H1 (cell line): ENCODE data around the gene KCNMA1. TPM values are rescaled to one million over a fixed set of nuclear protein-coding genes. Genes with fewer than 3 reads are reported as not detected.

Source experiments
- CTCF ChIA-PET: fragments of 300-600 bp; sonication (Branson Sonifier 250); formaldehyde crosslinking; loops from one replicate; lab custom pipeline; 2021; ENCODE audit not compliant: partially characterized antibody; lab: Charles Lee
- POLR2A ChIA-PET: fragments of 300-600 bp; sonication (Branson Sonifier 250); formaldehyde crosslinking; loops from one replicate; lab custom pipeline; 2021; ENCODE audit warnings: inconsistent platforms; ENCODE audit not compliant: partially characterized antibody; lab: Charles Lee
- DNase-seq, 2 experiments: peaks; one replicate each; pipeline versions ENCODE4 v3.0.0 to v3.0.0-alpha.2; 2010 to 2022; ENCODE audit warnings: low spot score in 2 of 2, low read depth in 1 of 2, mixed read lengths in 1 of 2
- FAIRE-seq: peaks from 2 replicates; lab custom pipeline; 2011; peaks lifted over from hg19 to GRCh38; lab: Jason Lieb, UNC
- H2AFZ ChIP-seq: 2 replicates; pipeline ENCODE4 v1.8.1; 2012; ENCODE audit warnings: low read length, inconsistent platforms
- H2AK5ac ChIP-seq: 2 replicates; pipeline ENCODE4 v1.6.1; 2013; ENCODE audit warnings: low read depth, low read length
- H2BK120ac ChIP-seq: replicated peaks from 2 replicates; pipeline ENCODE3; 2013; ENCODE audit warnings: low read depth, low read length, inconsistent platforms
- H2BK12ac ChIP-seq: 2 replicates; pipeline ENCODE4 v1.6.1; 2013; ENCODE audit warnings: low read depth, low read length
- H2BK15ac ChIP-seq: 2 replicates; pipeline ENCODE4 v1.6.1; 2013; ENCODE audit warnings: low read length
- H2BK20ac ChIP-seq: 2 replicates; pipeline ENCODE4 v1.6.1; 2013; ENCODE audit warnings: low read length
- H2BK5ac ChIP-seq: 2 replicates; pipeline ENCODE4 v1.6.1; 2013; ENCODE audit warnings: low read depth, low read length
- H3K14ac ChIP-seq: 2 replicates; pipeline ENCODE4 v1.6.1; 2013; ENCODE audit warnings: inconsistent platforms; ENCODE audit not compliant: insufficient read length
- H3K18ac ChIP-seq: 2 replicates; pipeline ENCODE4 v1.6.1; 2013; ENCODE audit warnings: low read length; ENCODE audit errors: extremely low read depth
- H3K23ac ChIP-seq: 2 replicates; pipeline ENCODE4 v1.6.1; 2013; ENCODE audit warnings: inconsistent platforms; ENCODE audit not compliant: insufficient read length
- H3K23me2 ChIP-seq: 2 replicates; pipeline ENCODE4 v1.6.1; 2013; ENCODE audit warnings: low read depth, low read length
- H3K27ac ChIP-seq: 2 replicates; pipeline ENCODE4 v1.6.1; 2011; ENCODE audit warnings: low read depth, low read length, inconsistent platforms
- H3K27me3 ChIP-seq, 4 experiments: replicated peaks in 1 of 4; 1 replicate in 1 of 4; 2 replicates in 3 of 4; pipeline versions ENCODE4 v1.6.1 to v1.8.1; 2011 to 2013; ENCODE audit warnings: low read length in 3 of 4, mild to moderate bottlenecking in 3 of 4, inconsistent platforms in 2 of 4, mixed read lengths in 2 of 4, moderate library complexity in 1 of 4; ENCODE audit not compliant: control insufficient read depth in 3 of 4, insufficient read depth in 3 of 4; ENCODE audit errors: extremely low read depth in 1 of 4
- H3K36me3 ChIP-seq, 4 experiments: 2 replicates each; pipeline versions ENCODE4 v1.6.1 to v1.8.1; 2011 to 2013; ENCODE audit warnings: mild to moderate bottlenecking in 4 of 4, low read length in 3 of 4, moderate library complexity in 2 of 4, control low read depth in 1 of 4, inconsistent platforms in 1 of 4; ENCODE audit not compliant: insufficient read depth in 4 of 4, control insufficient read depth in 2 of 4
- H3K4ac ChIP-seq: replicated peaks from 2 replicates; pipeline ENCODE3; 2013; ENCODE audit warnings: low read length, low read depth, mixed read lengths, inconsistent platforms; ENCODE audit not compliant: insufficient read length
- H3K4me1 ChIP-seq, 4 experiments: replicated peaks in 1 of 4; 1 replicate in 1 of 4; 2 replicates in 3 of 4; pipeline versions ENCODE4 v1.6.1 to v1.8.1; 2011 to 2013; ENCODE audit warnings: low read length in 3 of 4, inconsistent platforms in 2 of 4, mixed read lengths in 1 of 4; ENCODE audit not compliant: insufficient read depth in 4 of 4, control insufficient read depth in 3 of 4
- H3K4me2 ChIP-seq, 2 experiments: 2 replicates each; pipeline versions ENCODE4 v1.6.1 to v1.8.1; 2011 to 2013; ENCODE audit warnings: low read depth in 2 of 2, low read length in 2 of 2, control low read depth in 1 of 2, inconsistent platforms in 1 of 2, mild to moderate bottlenecking in 1 of 2; ENCODE audit not compliant: insufficient read depth in 1 of 2
- H3K4me3 ChIP-seq, 4 experiments: fragments of 200-600, 300-600 bp in 1 of 4; sonication (generic), shearing (Covaris generic), sonication (Bioruptor Twin) in 1 of 4; 2 replicates each; pipeline versions ENCODE4 v1.5.1 to v1.8.1; 2011 to 2016; ENCODE audit warnings: low read length in 4 of 4, low read depth in 3 of 4, control low read depth in 2 of 4, inconsistent platforms in 2 of 4, mild to moderate bottlenecking in 2 of 4, mixed read lengths in 1 of 4, moderate library complexity in 1 of 4; ENCODE audit not compliant: insufficient read depth in 2 of 4; ENCODE audit errors: extremely low read depth in 1 of 4
- H3K56ac ChIP-seq: replicated peaks from 2 replicates; pipeline ENCODE3; 2013; ENCODE audit warnings: low read depth, mild to moderate bottlenecking, mixed read lengths, low read length, inconsistent platforms; ENCODE audit not compliant: insufficient read length
- H3K79me1 ChIP-seq: 2 replicates; pipeline ENCODE4 v1.6.1; 2013; ENCODE audit warnings: low read depth, low read length, control low read depth
- H3K79me2 ChIP-seq, 2 experiments: 2 replicates each; pipeline versions ENCODE4 v1.6.1 to v1.8.1; 2012 to 2013; ENCODE audit warnings: low read length in 2 of 2, mild to moderate bottlenecking in 2 of 2, inconsistent platforms in 1 of 2; ENCODE audit not compliant: insufficient read depth in 2 of 2, control insufficient read depth in 1 of 2
- H3K9ac ChIP-seq, 4 experiments: replicated peaks in 1 of 4; 1 replicate in 1 of 4; 2 replicates in 3 of 4; pipeline versions ENCODE4 v1.6.1 to v1.8.1; 2011 to 2013; ENCODE audit warnings: low read depth in 3 of 4, low read length in 3 of 4, control low read depth in 2 of 4, mild to moderate bottlenecking in 2 of 4, moderate library complexity in 2 of 4, inconsistent platforms in 1 of 4; ENCODE audit errors: extremely low read depth in 1 of 4
- H3K9me3 ChIP-seq, 2 experiments: 2 replicates each; pipeline versions ENCODE4 v1.6.1 to v1.8.1; 2012 to 2013; ENCODE audit warnings: mild to moderate bottlenecking in 2 of 2, moderate library complexity in 2 of 2, control low read depth in 1 of 2, inconsistent platforms in 1 of 2, low read depth in 1 of 2, low read length in 1 of 2, mixed read lengths in 1 of 2; ENCODE audit not compliant: insufficient read depth in 2 of 2
- H4K20me1 ChIP-seq, 2 experiments: replicated peaks in 1 of 2; 2 replicates each; pipeline versions ENCODE3 to v1.8.1; 2011 to 2013; ENCODE audit warnings: inconsistent platforms in 2 of 2, low read length in 2 of 2, mild to moderate bottlenecking in 1 of 2; ENCODE audit not compliant: insufficient read depth in 2 of 2, control insufficient read depth in 1 of 2
- H4K5ac ChIP-seq: 2 replicates; pipeline ENCODE4 v1.6.1; 2013; ENCODE audit warnings: low read length, low read depth, mixed read lengths, inconsistent platforms; ENCODE audit not compliant: insufficient read length
- H4K8ac ChIP-seq: 2 replicates; pipeline ENCODE4 v1.8.0; 2013; ENCODE audit warnings: mild to moderate bottlenecking, moderate library complexity, low read length, inconsistent platforms; ENCODE audit not compliant: insufficient read depth; ENCODE audit errors: extremely low read depth
- H4K91ac ChIP-seq: replicated peaks from 2 replicates; pipeline ENCODE3; 2013; ENCODE audit warnings: low read length, mixed read lengths, inconsistent platforms; ENCODE audit not compliant: insufficient read length
- ATF2 ChIP-seq: IDR thresholded peaks from 2 replicates; pipeline ENCODE4 v1.6.1; 2012; ENCODE audit warnings: low read length, inconsistent platforms
- BACH1 ChIP-seq: IDR thresholded peaks from 2 replicates; pipeline ENCODE4 v1.6.1; 2012; ENCODE audit warnings: low read length, improper control_type of control experiment
- BCL11A ChIP-seq, 2 experiments: IDR thresholded peaks; one replicate each; pipeline ENCODE4 v1.6.1; 2011; ENCODE audit warnings: low read depth in 2 of 2, low read length in 2 of 2, mild to moderate bottlenecking in 2 of 2
- E2F6 ChIP-seq: IDR thresholded peaks from 2 replicates; pipeline ENCODE4 v1.6.1; 2012; ENCODE audit warnings: inconsistent platforms
- KDM4A ChIP-seq: IDR thresholded peaks from one replicate; pipeline ENCODE4 v1.7.1; 2012; ENCODE audit warnings: low read depth, mild to moderate bottlenecking, moderate library complexity, low read length, inconsistent platforms; ENCODE audit not compliant: severe bottlenecking
- PHF8 ChIP-seq: fragments of 200-600 bp; sonication (generic); conservative IDR thresholded peaks from 2 replicates; pipeline ENCODE4 v1.7.1; 2012; ENCODE audit warnings: low read depth, mild to moderate bottlenecking, inconsistent platforms, low read length, moderate library complexity
- RXRA ChIP-seq: IDR thresholded peaks from 2 replicates; pipeline ENCODE4 v1.6.1; 2011; ENCODE audit warnings: low read depth, mild to moderate bottlenecking, low read length, moderate library complexity; ENCODE audit not compliant: insufficient read depth
- SIN3A ChIP-seq, 2 experiments: IDR thresholded peaks in 1 of 2; conservative IDR thresholded peaks in 1 of 2; 2 replicates each; pipeline ENCODE4 v1.6.1; 2011 to 2012; ENCODE audit warnings: low read length in 2 of 2, improper control_type of control experiment in 1 of 2, low read depth in 1 of 2, mild to moderate bottlenecking in 1 of 2
- SP2 ChIP-seq: IDR thresholded peaks from 2 replicates; pipeline ENCODE4 v1.6.1; 2012; ENCODE audit warnings: mild to moderate bottlenecking, low read length, inconsistent platforms
- SUZ12 ChIP-seq: fragments of 200-600 bp; sonication (generic); IDR thresholded peaks from 2 replicates; pipeline ENCODE4 v1.6.1; 2012; ENCODE audit warnings: mild to moderate bottlenecking, inconsistent platforms, low read length, moderate library complexity, mixed read lengths
- TAF7 ChIP-seq: optimal IDR thresholded peaks from 2 replicates; pipeline ENCODE3; 2011; ENCODE audit warnings: low read depth, mild to moderate bottlenecking, inconsistent platforms, low read length, moderate library complexity, borderline replicate concordance
- ZNF274 ChIP-seq: IDR thresholded peaks from 2 replicates; pipeline ENCODE4 v1.7.0; 2012; ENCODE audit warnings: low read length, borderline replicate concordance; ENCODE audit errors: extremely low read depth
- WGBS, 2 experiments: shearing (Covaris generic) in 1 of 2; methylation state at CpG; one replicate each; pipeline versions ENCODE4 v1.1.6 to v1.1.7; 2013 to 2015; ENCODE audit warnings: low lambda C conversion rate in 2 of 2, mixed read lengths in 2 of 2, inconsistent platforms in 1 of 2, low coverage in 1 of 2, missing lambda C conversion rate in 1 of 2; ENCODE audit not compliant: insufficient replicate concordance in 2 of 2, insufficient coverage in 1 of 2, insufficient read length in 1 of 2; ENCODE audit errors: extremely low coverage in 1 of 2, missing lambda C conversion rate in 1 of 2; 5-methylcytosine and 5-hydroxymethylcytosine counted together
- polyA plus RNA-seq, 7 experiments: library from polyadenylated mRNA; depleted of rRNA in 3 of 7; stranded (reverse) in 5 of 7; unstranded in 2 of 7; fragments of >200 nt in 5 of 7; fragments of 200-250 nt in 2 of 7; gene quantifications; 1 replicate in 5 of 7; 2 replicates in 1 of 7; 4 replicates in 1 of 7; pipeline versions ENCODE4 v1.2.1 to v1.2.3, GENCODE V29; 2011 to 2013; ENCODE audit warnings: missing spikeins in 2 of 7, mixed read lengths in 2 of 7
- total RNA-seq: library from RNA; stranded (reverse); fragmentation: NEBNext Ultra II Directional; extraction: Animal tissue kit (Norgen Biotek cat#: 25700); gene quantifications from 2 replicates; pipeline ENCODE4 v1.2.1, GENCODE V29; 2021

KCNMA1 gene
- total and polyA plus RNA-seq, 2 of the 8 experiments (the other 6 are each of a cell fraction or from before 2014, with no cell fraction given) = 10.2 to 11.1 TPM

GRCh38 chr10:77398558-77398957, 239.1 kb downstream of the KCNMA1 start:
- Histone ChIP-seq H3K4me2 (no peak overlapping the region), H2BK15ac (no peak overlapping the region), H3K27ac (no peak overlapping the region), H3K56ac (no peak overlapping the region), H3K79me2 (no peaks in the 10 kb centered on the region), H3K9ac (no peak overlapping the region), H4K91ac (no peak overlapping the region), H4K8ac (no peak overlapping the region), H4K5ac (no peak overlapping the region), H3K27me3 (no peaks in the 10 kb centered on the region; a peak in 1 of 7 replicates), H2BK5ac (no peak overlapping the region), H3K4me1 (no peaks in the 10 kb centered on the region), H3K14ac (no peak overlapping the region), H2BK120ac (no peak overlapping the region), H3K79me1 (no peaks in the 10 kb centered on the region), H2BK12ac (no peak overlapping the region), H3K4me3 (no peak overlapping the region), H2AFZ (no peak overlapping the region), H3K23ac (no peak overlapping the region), H4K20me1 (no peaks in the 10 kb centered on the region), H3K9me3 (no peaks in the 10 kb centered on the region), H2AK5ac (no peak overlapping the region), H3K4ac (no peak overlapping the region), H3K23me2 (no peaks in the 10 kb centered on the region), H3K18ac (no peak overlapping the region), H2BK20ac (no peak overlapping the region), H3K36me3 (no peaks in the 10 kb centered on the region)
- DNase-seq (no peak), FAIRE-seq (no peak)
- WGBS, 2 experiments = 79% methylated on average over 2 of the region's 2 CpGs; no CpG with 5 or more reads in 1 of the 2 experiments
- ChIA-PET POLR2A (no interaction called here), CTCF (no interaction called here)
- TF ChIP-seq TAF7 (no peak), BACH1 (no peak), SIN3A (conservative IDR thresholded peaks at IDR 0.05 in 1 of 2, IDR thresholded peaks at IDR 0.05 in 1 of 2; ENCODE audit: low read depth in 1 of 2, low read length in 2 of 2) (no peak), BCL11A (IDR thresholded peaks at IDR 0.05; ENCODE audit: low read depth in 2 of 2, low read length in 2 of 2) (no peak), ATF2 (no peak), ZNF274 (no peak), PHF8 (no peak), RXRA (no peak), KDM4A (no peak), E2F6 (no peak), SP2 (no peak), SUZ12 (no peak)
